GM19240 (cell line): ENCODE results near the gene JPH3.
A peak's percentile ranks its signal among the peaks of the same experiment; 100 is the strongest.

ENCODE experiments used
- DNase-seq: peaks from one replicate; pipeline ENCODE4 v3.0.0; 2011; ENCODE audit warnings: low spot score; ENCODE audit not compliant: insufficient read length

Gene JPH3

GRCh38 chr16:87695534-87695933 lies 93.2 kb downstream of the JPH3 start:
- no peak for DNase-seq

GRCh38 chr16:87696726-87697125 lies 94.4 kb downstream of the JPH3 start:
- no peak for DNase-seq

DNA sequence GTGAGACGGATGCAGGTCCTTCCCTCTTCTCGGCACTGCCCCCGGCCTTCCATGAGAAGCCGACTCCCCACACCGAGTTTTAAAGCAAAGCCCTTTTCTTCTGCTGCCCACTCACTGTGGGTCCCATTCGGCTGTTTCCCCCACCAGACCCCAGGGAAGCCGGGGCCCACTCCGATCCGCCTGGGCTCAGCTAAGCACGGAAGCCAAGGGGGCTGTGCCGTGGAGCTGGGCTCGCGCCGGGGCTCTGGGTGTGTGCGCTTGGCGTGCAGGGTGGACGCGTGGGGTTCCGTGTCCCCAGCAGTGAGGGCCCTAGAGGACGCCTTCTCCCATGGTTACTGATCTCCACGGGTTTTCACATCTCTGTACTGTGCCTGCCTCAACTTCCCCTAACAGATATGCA lies 94.9 kb downstream of the JPH3 start:
- DNase-seq, result no peak

DNA sequence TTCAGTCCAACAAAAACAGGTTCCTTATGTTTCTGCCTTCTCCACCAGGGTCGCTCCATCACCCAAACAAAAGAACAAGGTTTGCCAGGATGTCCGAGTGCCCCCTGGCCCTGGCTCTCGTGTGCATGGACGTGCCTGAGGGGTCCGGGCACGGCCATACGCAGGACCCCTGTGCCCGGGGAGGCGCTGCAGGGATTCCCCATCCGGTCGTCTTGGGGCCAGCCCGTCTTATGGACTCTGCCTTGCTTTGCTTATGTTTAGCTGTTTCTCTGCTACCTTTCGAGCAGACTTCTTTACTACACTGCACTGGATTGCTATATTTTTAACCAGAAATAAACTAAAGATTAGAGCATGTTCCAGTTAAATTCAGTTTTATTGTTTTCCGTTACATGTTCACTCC lies 95.5 kb downstream of the JPH3 start:
- no peak for DNase-seq

DNA sequence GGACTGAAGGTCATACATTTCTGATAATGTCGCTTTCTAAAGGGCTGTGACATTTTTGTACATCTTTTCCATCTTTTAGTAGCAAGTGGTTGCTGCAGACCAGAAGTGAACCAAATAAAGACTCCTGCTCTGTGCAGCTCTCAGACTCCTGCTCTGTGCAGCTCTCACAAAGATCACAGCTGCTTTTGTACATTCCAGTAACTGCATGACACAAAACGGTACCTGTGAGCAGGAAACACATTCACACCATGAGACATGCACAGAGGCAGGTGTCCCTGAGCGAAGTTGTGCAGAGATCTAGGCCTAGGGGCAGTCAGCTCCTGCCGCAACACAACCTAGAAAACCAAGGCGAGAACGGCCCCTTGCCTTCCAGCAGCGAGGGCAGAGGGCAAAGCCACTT lies 95.9 kb downstream of the JPH3 start:
- DNase-seq, result peak; percentile 54

GRCh38 chr16:87698676-87699199 lies 96.4 kb downstream of the JPH3 start:
- peak; percentile 61 for DNase-seq

- DNase-seq, result no peak
Observed at GRCh38 chr16:87700406-87701077, 98.2 kb downstream of the JPH3 start.

DNA sequence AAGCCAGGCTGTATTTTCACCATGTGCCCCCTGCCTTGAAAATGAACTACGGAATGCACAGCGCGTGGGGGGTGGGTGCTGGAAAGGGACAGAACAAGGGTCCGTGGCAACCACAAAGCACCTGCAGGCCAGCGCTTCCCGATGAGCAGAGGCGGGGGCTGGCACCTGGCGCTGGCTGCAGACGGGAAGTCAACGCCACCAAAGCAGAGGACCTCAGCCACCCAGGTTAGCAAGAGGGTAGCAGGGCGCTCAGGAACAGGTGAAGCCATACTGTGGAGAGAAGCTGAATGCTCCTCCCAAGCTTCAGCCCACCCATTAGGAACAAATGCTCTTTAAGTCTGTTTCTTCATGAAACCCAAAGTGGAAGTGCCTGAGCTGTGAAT lies 98.8 kb downstream of the JPH3 start:
- no peak for DNase-seq

- DNase-seq, result no peak
Observed at GRCh38 chr16:87701505-87701921, 99.2 kb downstream of the JPH3 start.

DNA sequence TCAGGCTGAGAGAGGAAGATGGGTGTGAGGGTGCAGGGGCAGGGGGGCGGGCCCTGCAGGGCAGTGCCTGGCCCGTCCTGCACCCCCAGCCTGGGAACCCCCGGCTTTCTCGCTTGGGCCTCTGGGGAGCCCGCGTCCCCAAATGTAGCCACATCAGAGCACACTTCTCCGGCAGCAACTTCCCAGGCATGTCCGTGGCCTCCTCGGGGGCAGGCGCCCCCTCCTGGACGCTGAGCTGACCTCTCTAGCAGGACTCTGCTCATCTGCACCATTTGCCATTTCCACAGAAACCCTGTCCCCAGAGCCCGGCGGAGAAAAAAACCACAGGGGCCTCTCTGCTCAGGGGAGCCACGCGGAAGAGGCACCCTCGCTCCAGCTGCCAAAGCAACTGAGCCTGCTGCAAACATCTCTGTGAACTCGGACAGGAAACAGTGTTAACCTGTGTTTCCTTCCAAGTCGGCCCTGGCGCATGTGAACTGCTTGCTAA lies 100.1 kb downstream of the JPH3 start:
- DNase-seq, result peak; percentile 83

DNA sequence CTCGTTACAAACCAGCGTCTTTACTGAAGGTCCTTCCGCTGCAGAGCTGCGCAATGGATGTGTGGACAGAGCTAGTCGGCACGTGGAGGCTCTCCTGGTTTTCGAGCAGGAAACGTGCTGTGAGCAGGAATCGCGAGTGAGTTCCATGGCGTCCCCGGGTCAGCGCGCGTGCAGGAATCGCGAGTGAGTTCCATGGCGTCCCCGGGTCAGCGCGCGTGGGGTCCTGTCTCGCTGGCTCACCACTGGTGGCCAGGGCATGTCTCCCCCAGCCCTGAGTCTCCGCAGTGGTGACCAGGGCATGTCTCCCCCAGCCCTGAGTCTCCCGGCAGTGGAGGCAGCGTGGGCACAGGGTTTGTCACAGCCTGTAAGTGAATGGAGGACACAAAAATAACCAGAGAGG lies 100.8 kb downstream of the JPH3 start:
- DNase-seq, result no peak

- no peak for DNase-seq
Observed at GRCh38 chr16:87703835-87704375, 101.6 kb downstream of the JPH3 start.

DNA sequence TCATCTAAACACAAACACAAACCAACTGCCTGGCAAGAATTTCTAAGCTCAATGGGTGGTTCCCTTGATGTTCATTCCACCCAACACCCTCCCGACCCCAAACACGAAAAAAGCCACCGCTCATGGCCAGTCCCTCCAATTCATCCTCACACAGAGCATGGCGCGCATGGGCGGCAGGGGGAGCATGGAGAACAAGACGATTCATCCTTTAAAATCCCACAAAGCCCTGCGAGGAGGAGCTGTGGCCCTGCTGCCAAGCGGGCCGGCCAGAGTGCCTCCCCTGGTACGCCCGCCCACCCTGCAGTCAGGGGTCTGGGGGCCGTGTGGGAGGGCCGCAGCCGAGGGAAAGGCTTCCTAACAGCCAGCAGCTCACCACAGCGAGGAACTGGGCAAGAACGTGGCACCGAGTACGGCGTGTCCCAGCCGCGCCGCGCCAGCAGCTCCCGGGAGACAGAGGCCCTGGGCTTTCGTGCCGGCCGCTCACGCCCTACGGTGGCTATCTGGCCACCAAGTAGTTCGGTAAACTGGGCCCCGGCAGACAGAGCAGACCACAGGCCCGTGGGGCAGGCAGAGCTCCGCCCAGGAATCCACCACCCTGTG lies 102.5 kb downstream of the JPH3 start:
- no peak for DNase-seq

DNA sequence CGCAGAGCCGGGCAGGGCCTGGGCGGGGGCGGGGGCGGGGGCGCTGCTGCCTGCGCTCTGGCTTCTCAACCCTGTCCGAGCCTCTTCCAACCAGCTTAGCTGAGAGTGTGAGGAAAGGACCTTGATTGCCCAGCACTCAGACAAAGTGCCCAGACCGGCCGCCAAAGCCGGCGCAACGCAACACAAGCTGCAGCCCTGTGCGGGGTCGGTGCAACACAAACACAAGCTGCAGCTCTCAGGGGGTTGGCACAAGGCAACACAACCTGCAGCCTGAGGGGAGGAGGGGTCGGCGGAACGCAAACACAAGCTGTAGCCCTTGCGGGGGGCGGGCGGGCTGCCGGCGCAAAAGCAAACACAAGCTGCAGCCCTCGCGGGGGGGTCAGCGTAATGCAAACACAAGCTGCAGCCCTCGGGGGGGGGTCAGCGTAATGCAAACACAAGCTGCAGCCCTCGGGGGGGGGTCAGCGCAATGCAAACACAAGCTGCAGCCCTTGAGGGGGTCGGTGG lies 103.5 kb downstream of the JPH3 start:
- no peak for DNase-seq

- no peak for DNase-seq
Observed at GRCh38 chr16:87706278-87707000, 104.1 kb downstream of the JPH3 start.

- no peak for DNase-seq
Observed at GRCh38 chr16:87707097-87707496, 104.8 kb downstream of the JPH3 start.

- no peak for DNase-seq
Observed at GRCh38 chr16:87707714-87708580, 105.6 kb downstream of the JPH3 start.

GRCh38 chr16:87708881-87709638 lies 106.8 kb downstream of the JPH3 start:
- no peak for DNase-seq

GRCh38 chr16:87709677-87710076 lies 107.4 kb downstream of the JPH3 start:
- no peak for DNase-seq

GRCh38 chr16:87710887-87711286 lies 108.6 kb downstream of the JPH3 start:
- no peak for DNase-seq
